Endothelial cell of umbilical vein (primary cell): Measurements from ENCODE around the gene SLC36A2. TPM values are rescaled to one million over a fixed set of nuclear protein-coding genes. Genes with fewer than 3 reads are reported as not detected.

Source experiments
- BruUV-seq: library from RNA; stranded (reverse); fragments of 400-500 nt; replicated peaks from 2 replicates; lab custom pipeline; 2021; lab: Mats Ljungman, UMichigan
- CTCF ChIA-PET: fragments of 300-600, 350-600 bp; sonication (Branson Sonifier 250); formaldehyde crosslinking; loops from one replicate; lab custom pipeline; 2021; ENCODE audit warnings: antibody characterized with exemption, inconsistent platforms; lab: Charles Lee
- POLR2A ChIA-PET: fragments of 300-600, 350-600 bp; sonication (Branson Sonifier 250); formaldehyde crosslinking; loops from one replicate; lab custom pipeline; 2021; ENCODE audit warnings: antibody characterized with exemption, inconsistent platforms; lab: Charles Lee
- DNase-seq: peaks from one replicate; pipeline ENCODE4 v3.0.0-alpha.2; 2011; ENCODE audit warnings: low read depth, low spot score
- FAIRE-seq: peaks from 2 replicates; lab custom pipeline; 2011; peaks lifted over from hg19 to GRCh38; lab: Jason Lieb, UNC
- H2AFZ ChIP-seq: 2 replicates; pipeline ENCODE4 v1.6.0; 2012; ENCODE audit warnings: low read depth, low read length, control low read depth, inconsistent platforms
- H3K27ac ChIP-seq: 2 replicates; pipeline ENCODE4 v1.5.1; 2011; ENCODE audit warnings: low read depth, mild to moderate bottlenecking, control low read depth, low read length, moderate library complexity; ENCODE audit not compliant: insufficient read depth
- H3K27me3 ChIP-seq, 2 experiments: 2 replicates each; pipeline versions ENCODE4 v1.6.0 to v1.6.1; 2011; ENCODE audit warnings: low read length in 2 of 2, mixed read lengths in 1 of 2; ENCODE audit not compliant: control insufficient read depth in 2 of 2, insufficient read depth in 2 of 2
- H3K36me3 ChIP-seq, 2 experiments: 2 replicates in 1 of 2; 3 replicates in 1 of 2; pipeline ENCODE4 v1.5.1; 2011; ENCODE audit warnings: low read length in 2 of 2, mild to moderate bottlenecking in 1 of 2, moderate library complexity in 1 of 2; ENCODE audit not compliant: control insufficient read depth in 2 of 2, insufficient read depth in 2 of 2; ENCODE audit errors: extremely low read depth in 1 of 2
- H3K4me1 ChIP-seq: 3 replicates; pipeline ENCODE4 v1.5.1; 2011; ENCODE audit warnings: mild to moderate bottlenecking, low read length; ENCODE audit not compliant: control insufficient read depth, insufficient read depth; ENCODE audit errors: extremely low read depth
- H3K4me2 ChIP-seq: 2 replicates; pipeline ENCODE4 v1.6.1; 2011; ENCODE audit warnings: low read length, control low read depth, mixed read lengths; ENCODE audit not compliant: insufficient read depth
- H3K4me3 ChIP-seq, 3 experiments: fragments of 200-600 bp in 1 of 3; sonication (generic), shearing (Covaris generic) in 1 of 3; replicated peaks in 1 of 3; 2 replicates each; pipeline ENCODE4 v1.5.1; 2011 to 2016; ENCODE audit warnings: control low read depth in 3 of 3, low read length in 3 of 3, mild to moderate bottlenecking in 2 of 3, inconsistent platforms in 1 of 3, low read depth in 1 of 3, moderate library complexity in 1 of 3; ENCODE audit not compliant: insufficient read depth in 1 of 3
- H3K79me2 ChIP-seq: 2 replicates; pipeline ENCODE4 v1.6.0; 2012; ENCODE audit warnings: low read length, inconsistent platforms; ENCODE audit not compliant: control insufficient read depth, insufficient read depth
- H3K9ac ChIP-seq: replicated peaks from 2 replicates; pipeline ENCODE3; 2011; ENCODE audit warnings: low read length, control low read depth; ENCODE audit not compliant: insufficient read depth; ENCODE audit errors: extremely low read depth
- H3K9me1 ChIP-seq: replicated peaks from 3 replicates; pipeline ENCODE4 v1.6.0; 2011; ENCODE audit warnings: mild to moderate bottlenecking, low read length; ENCODE audit not compliant: control insufficient read depth, insufficient read depth; ENCODE audit errors: extremely low read depth
- H3K9me3 ChIP-seq: replicated peaks from 2 replicates; pipeline ENCODE4 v1.5.1; 2012; ENCODE audit warnings: low read length, inconsistent platforms; ENCODE audit not compliant: control insufficient read depth, insufficient read depth
- H4K20me1 ChIP-seq: replicated peaks from 2 replicates; pipeline ENCODE3; 2011; ENCODE audit warnings: mild to moderate bottlenecking, low read length; ENCODE audit not compliant: control insufficient read depth, insufficient read depth; ENCODE audit errors: extremely low read depth
- CTCF ChIP-seq, 2 donors: IDR thresholded peaks; 1 replicate in 1 of 2; 2 replicates in 1 of 2; pipeline ENCODE4 v1.5.1; 2011; ENCODE audit warnings: low read length in 2 of 2, mild to moderate bottlenecking in 2 of 2, moderate library complexity in 2 of 2, control low read depth in 1 of 2, inconsistent platforms in 1 of 2, low read depth in 1 of 2; ENCODE audit not compliant: insufficient read depth in 1 of 2; ENCODE audit errors: extremely low read depth in 1 of 2
- EZH2 ChIP-seq: IDR thresholded peaks from 2 replicates; pipeline ENCODE4 v1.6.1; 2012; ENCODE audit warnings: borderline replicate concordance, low read depth, mild to moderate bottlenecking, moderate library complexity, low read length, inconsistent platforms; ENCODE audit not compliant: severe bottlenecking
- FOS ChIP-seq: IDR thresholded peaks from 2 replicates; pipeline ENCODE4 v1.6.1; 2011; ENCODE audit warnings: mild to moderate bottlenecking, low read length, moderate library complexity, borderline replicate concordance; ENCODE audit not compliant: insufficient read depth
- GATA2 ChIP-seq: IDR thresholded peaks from 2 replicates; pipeline ENCODE4 v1.7.0; 2011; ENCODE audit warnings: low read depth, mild to moderate bottlenecking, moderate library complexity, mixed read lengths, low read length; ENCODE audit not compliant: insufficient read length, insufficient read depth
- JUN ChIP-seq: IDR thresholded peaks from 2 replicates; pipeline ENCODE4 v1.6.1; 2011; ENCODE audit warnings: borderline replicate concordance, low read depth; ENCODE audit not compliant: insufficient read length, insufficient read depth
- MAX ChIP-seq: IDR thresholded peaks from 2 replicates; pipeline ENCODE4 v1.6.1; 2011; ENCODE audit not compliant: insufficient read depth, insufficient read length
- MYC ChIP-seq: IDR thresholded peaks from one replicate; pipeline ENCODE4 v1.6.1; 2011; ENCODE audit warnings: mild to moderate bottlenecking, low read depth, low read length
- POLR2A ChIP-seq: IDR thresholded peaks from 2 replicates; pipeline ENCODE4 v1.6.1; 2012; ENCODE audit warnings: low read depth, mild to moderate bottlenecking, control low read depth, low read length
- POLR2AphosphoS5 ChIP-seq: IDR thresholded peaks from 2 replicates; pipeline ENCODE4 v1.6.1; 2012; ENCODE audit warnings: low read depth, mild to moderate bottlenecking, control low read depth, low read length, moderate library complexity; ENCODE audit not compliant: insufficient read depth
- dilution Hi-C: fragments of 300-500 bp; cut with MboI; formaldehyde crosslinking; loops from one replicate; pipeline ENCODE4 v1.15.0; 2019; ENCODE audit warnings: low sequenced_read_pairs; ENCODE audit not compliant: extremely low pct_ligation_motif_present
- intact Hi-C: fragments of 100-400 bp; cut with micrococcal nuclease; formaldehyde crosslinking; loops from one replicate; pipeline ENCODE4 v1.10.0; 2022
- polyA plus RNA-seq, 4 experiments: library from polyadenylated mRNA; depleted of rRNA in 3 of 4; stranded (reverse) in 3 of 4; unstranded in 1 of 4; fragments of >200 nt; gene quantifications; 2 replicates each; pipeline versions ENCODE4 v1.2.1 to v1.2.3, GENCODE V29; 2011 to 2012; ENCODE audit warnings: missing spikeins in 1 of 4
- total RNA-seq: library from RNA; stranded (reverse); gene quantifications from 2 replicates; pipeline ENCODE4 v1.2.3, GENCODE V29; 2021

Gene SLC36A2
- total and polyA plus RNA-seq, 2 donors (not counting 3 experiments of a cell fraction or from before 2014, with no cell fraction given), result not detected

GRCh38 chr5:151345808-151346478 is 1.4 kb downstream of the SLC36A2 start:
- no peaks in the 10 kb centered on the region for H3K36me3 ChIP-seq
- CTCF ChIA-PET, result interaction anchor here (0.7 to 1.7 kb wide), 2 partner anchors 11 to 30 kb away, joined by 3 read pairs; no protein-coding TSS in a partner anchor
- no peak overlapping the region for H2AFZ ChIP-seq
- BruUV-seq, result no TSS peak
- intact Hi-C loops, result no loop called here
- H3K27me3 ChIP-seq, result peaks cover 0 to 3% of the 10 kb centered on the region in 2 experiments
- H3K79me2 ChIP-seq, result no peaks in the 10 kb centered on the region
- H3K4me1 ChIP-seq, result no peaks in the 10 kb centered on the region
- TF ChIP-seq FOS, result no peak
- H3K4me2 ChIP-seq, result no peak overlapping the region
- H3K9me3 ChIP-seq, result no peaks in the 10 kb centered on the region
- POLR2A ChIA-PET, result no interaction called here
- H3K9ac ChIP-seq, result no peak overlapping the region
- no peaks in the 10 kb centered on the region for H4K20me1 ChIP-seq
- DNase-seq (no peak), FAIRE-seq (no peak)
- H3K4me3 ChIP-seq, result no peak overlapping the region
- no peak overlapping the region for H3K27ac ChIP-seq
- dilution Hi-C loops, result no loop called here
- H3K9me1 ChIP-seq, result no peaks in the 10 kb centered on the region

GRCh38 chr5:151345187-151345807 is 2.1 kb downstream of the SLC36A2 start:
- Histone ChIP-seq H3K4me3 (no peak overlapping the region), H3K27me3 (peaks cover 0 to 3% of the 10 kb centered on the region in 2 experiments), H4K20me1 (no peaks in the 10 kb centered on the region), H3K36me3 (no peaks in the 10 kb centered on the region), H3K4me1 (no peaks in the 10 kb centered on the region), H3K9me3 (no peaks in the 10 kb centered on the region), H2AFZ (no peak overlapping the region), H3K27ac (no peak overlapping the region), H3K4me2 (no peak overlapping the region), H3K9me1 (no peaks in the 10 kb centered on the region), H3K79me2 (no peaks in the 10 kb centered on the region), H3K9ac (no peak overlapping the region)
- FAIRE-seq (no peak), DNase-seq (no peak)
- dilution Hi-C loops, result no loop called here
- intact Hi-C loops, result no loop called here
- TF ChIP-seq EZH2, result no peak
- TF ChIP-seq MYC, result no peak
- TF ChIP-seq FOS, result no peak
- no peak for TF ChIP-seq POLR2AphosphoS5
- TF ChIP-seq CTCF (IDR thresholded peaks at IDR 0.05; ENCODE audit: extremely low read depth in 1 of 2, insufficient read depth in 1 of 2, low read depth in 1 of 2, low read length in 2 of 2), result no peak
- TF ChIP-seq POLR2A, result no peak
- TF ChIP-seq GATA2, result no peak
- TF ChIP-seq JUN, result no peak
- no peak for TF ChIP-seq MAX
- ChIA-PET CTCF (no interaction called here), POLR2A (no interaction called here)
- BruUV-seq, result no TSS peak
